ENCODE data around the gene ERCC8.
"Not testable (repeated sequence)": the region's sequence is repeated elsewhere in the genome, so short reads cannot be mapped to it uniquely, and the experiment has no call there.

The ERCC8 gene

DNA sequence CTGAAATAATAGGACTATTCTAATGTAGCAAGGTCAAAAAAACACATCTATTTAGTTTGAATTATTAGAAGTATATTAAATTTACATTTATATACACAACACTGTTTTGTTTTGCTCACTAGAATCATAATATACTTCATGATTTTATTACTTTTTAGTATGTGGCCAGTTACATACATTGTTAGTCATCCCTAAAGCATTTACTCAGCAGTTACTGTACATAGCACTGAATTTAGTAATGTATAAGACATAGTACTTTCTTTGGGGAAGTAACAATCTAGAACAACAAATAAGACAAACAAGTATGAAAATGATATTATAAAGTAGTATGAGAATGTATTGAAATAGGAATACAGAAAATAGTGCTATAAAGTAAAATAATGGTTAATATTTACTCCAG is 28.2 kb downstream of the ERCC8 start:
- no peak for DNase-seq (ENCODE audit: low spot score)

DNA sequence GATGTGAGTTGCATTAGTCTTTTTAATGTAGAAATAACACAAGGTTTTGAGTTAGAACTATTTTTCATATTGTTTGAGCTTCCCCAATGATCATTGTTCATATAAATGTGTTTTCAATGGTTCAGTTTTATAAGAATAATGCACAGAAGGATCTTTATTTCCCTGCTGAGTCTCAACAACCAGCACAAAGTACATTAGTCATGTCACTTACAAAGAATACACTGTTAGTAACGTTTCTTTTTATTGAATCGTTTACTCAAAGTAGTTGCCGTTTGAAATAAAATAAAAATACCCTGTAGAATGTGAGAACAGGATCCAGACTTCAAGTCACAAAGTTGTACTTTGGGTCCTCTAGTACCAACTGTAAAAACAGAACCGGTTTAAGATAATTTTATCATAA is 41.5 kb downstream of the ERCC8 start:
- DNase-seq (ENCODE audit: low spot score) = no peak

DNA sequence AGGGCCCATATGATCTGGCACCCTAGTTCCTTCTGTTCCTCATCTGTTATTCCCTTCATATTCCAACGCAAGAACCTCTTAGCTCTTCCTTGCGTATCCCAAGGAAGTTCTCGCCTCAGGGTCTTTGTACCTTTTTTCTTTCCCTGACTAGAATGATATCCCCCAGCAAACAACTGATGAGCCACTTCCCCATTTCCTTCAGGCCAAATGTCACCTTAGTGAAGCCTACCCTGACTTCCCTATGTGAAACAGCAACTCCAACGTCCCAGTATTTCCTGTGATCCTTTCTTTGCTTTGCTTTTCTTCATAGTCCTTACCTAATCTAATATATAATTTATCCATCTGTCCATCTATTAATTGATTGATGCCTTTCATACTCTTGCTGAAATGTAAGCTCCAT is 47.9 kb downstream of the ERCC8 start:
- DNase-seq (ENCODE audit: low spot score) = no peak

DNA sequence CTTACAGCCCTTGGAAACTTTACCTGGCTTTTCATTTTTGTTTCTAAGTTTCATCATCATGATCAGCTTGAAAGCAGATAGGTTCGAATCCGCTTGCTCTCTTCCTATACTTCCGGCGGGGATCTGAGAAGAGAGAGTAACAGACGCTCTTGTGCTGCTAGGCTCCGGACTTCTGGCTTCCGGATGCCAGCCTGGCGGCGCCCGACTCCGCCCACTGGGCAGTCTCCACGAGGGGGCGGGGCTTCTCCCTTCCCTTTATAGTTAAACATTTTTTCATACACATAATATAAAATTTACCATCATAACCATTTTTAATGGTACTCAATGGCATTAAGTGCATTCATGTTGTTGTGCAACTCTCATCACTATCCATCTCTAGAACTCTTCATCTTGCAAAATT is 51.3 kb downstream of the ERCC8 start:
- DNase-seq (ENCODE audit: low spot score) = no peak

DNA sequence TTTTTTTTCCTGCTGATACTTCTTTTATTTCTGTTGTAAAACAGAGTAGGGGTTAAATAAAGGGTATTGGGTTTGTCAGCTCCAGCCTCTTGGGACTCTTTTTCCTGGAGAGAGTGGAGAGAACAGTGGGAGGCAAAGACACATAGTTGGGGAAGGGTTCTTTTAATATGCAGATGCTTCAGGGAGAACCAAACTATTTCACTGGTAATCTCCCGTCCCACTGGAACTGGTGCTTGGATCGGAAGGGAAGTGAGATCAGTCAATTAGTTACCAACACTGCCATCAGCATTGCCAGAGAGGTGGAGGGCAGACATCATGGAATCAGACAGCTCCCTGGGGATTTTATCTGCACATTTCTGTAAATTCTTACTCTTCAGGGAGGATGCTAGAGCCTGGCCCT is 53.2 kb downstream of the ERCC8 start:
- no peak for DNase-seq (ENCODE audit: low spot score)

DNA sequence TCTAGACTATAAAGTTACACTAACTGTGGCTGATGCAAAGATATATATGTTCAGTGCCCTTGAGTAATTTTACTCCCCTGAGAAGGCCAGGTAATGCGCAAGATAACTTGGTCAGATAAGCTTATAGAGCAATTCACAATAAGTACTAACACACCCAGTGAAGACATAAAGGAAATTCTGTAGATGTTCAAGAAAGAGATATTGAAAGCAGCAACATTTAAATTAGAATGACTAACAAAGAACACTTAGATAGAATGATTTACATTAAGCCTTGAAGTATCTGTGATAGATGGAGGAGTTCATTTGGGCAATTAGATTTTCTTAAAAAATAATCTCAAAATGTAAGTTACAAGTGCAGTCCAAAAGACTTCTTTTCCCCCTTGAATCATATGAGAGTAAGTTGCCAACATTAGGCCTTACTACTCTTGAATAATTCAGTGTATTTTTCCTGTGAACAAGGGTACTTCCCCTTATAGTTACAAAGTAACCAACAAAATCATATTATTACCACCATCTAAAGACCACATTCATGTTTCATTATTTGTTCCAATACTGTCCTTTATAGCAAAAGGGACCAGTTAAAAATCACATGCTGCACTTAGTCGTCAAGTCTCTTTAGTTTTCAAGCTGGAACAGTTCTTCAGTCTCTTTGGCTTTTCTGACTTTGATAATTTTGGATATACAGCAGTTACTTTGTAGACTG is 56.4 kb downstream of the ERCC8 start:
- DNase-seq (ENCODE audit: low spot score) = no peak

DNA sequence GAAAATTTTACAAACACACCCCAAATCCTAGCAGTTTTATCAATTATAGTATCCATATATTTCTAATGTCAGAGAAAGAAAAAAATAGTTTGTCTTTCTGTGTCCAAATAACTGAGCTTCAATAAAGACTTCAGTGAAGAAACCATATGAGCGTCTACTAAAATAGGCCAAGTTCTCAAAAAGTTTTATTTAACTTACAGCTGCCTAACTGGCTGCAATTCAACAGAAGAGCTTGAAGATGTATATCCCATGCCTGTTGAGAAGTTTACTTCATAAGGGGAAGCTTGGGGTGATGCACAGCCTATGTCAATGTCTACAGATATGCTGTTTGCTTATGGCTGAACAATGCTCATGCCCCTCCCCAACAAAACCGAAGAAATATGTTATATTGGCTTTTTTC is 57.1 kb downstream of the ERCC8 start:
- DNase-seq (ENCODE audit: low spot score) = no peak

DNA sequence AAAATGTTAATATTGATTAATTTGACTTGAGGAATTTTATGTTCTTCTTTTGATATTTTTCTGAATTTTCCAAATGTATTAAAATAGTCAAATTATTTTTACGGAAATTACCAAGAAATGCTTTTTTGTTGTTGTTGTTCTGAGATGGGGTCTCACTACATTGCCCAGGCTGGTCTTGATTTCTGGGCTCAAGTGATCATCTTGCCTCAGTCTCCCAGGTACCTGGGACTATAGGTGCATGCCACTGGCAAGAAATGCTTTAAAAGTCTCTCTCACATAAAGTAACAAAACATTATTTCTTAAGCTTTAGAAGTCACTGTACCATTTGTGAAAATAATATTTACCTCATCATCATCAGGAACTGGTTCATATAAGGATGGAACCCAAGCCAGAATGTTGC is 57.8 kb downstream of the ERCC8 start:
- no peak for DNase-seq (ENCODE audit: low spot score)

DNA sequence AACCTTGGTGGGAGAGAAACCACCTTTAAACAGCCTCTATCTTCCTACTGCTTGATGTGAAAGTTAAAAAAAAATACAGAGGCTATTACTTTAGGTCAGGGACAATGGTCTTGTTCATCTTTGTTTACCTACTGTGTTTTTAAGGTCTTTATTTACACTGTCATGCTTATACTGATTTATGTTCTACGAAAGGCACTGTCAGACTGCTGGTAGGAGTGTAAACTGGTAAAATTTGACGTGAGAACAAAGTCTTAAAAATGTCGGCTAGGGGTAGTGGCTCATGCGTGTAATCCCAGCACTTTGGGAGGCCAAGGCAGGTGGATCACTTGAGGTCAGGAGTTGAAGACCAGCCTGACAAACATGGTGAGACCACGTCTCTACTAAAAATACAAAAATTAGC is 58.7 kb downstream of the ERCC8 start:
- DNase-seq (ENCODE audit: low spot score) = no peak

DNA sequence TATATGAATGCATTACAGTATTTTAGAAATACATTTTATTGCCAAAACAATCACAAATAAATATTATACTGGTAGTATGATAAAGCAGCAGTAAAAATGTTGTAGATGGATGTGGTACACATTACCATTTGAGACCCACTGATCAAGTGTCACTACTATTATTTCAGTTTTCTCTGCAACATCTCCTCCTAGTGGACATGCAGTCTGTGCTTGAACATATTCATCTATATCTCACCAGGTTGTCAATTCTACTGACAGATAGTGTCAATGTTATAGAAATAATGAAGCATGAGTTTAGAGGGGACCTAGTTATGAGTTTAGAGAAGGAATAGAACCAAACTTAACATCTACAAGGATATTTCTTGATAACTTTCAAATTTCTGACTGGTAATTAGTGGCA is 61.6 kb downstream of the ERCC8 start:
- peak; percentile 16 for DNase-seq (ENCODE audit: low spot score)

DNA sequence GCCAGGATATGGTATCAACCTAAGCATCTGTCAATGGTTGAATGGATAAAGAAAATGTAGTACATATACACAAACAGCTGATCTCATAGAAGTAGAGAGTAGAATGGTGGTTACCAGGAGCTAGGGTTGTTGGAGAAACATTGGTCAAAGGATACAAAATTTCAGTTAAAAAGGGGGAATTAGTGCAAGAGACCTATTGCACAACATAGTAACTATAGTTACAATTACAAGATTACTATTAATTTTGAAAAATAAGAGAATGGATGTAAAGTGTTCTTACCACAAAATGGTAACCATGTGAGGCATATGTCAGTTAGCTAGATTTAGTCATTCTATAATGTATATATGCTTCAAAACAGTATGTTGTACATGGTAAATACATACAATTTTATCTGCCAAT is 72.0 kb downstream of the ERCC8 start:
- DNase-seq (ENCODE audit: low spot score) = no peak

DNA sequence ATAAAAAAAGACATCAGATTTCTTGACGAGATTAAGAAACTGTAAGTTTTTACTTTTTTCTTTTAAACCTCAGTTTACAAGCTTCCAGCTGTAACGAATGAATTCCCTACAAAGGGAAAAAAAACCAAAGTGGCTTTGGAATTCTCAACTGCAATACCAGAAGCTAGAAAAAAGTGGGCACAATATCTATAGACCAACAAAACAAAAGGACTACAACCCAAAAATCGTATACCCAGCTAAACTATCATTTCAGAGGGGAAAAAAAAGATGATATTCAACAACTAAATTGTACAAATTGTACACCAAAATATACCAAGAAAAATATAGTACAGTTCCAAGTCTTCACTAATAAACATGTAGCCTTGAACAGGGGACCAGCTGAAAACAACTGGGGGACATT is 74.0 kb downstream of the ERCC8 start:
- no peak for DNase-seq (ENCODE audit: low spot score)

DNA sequence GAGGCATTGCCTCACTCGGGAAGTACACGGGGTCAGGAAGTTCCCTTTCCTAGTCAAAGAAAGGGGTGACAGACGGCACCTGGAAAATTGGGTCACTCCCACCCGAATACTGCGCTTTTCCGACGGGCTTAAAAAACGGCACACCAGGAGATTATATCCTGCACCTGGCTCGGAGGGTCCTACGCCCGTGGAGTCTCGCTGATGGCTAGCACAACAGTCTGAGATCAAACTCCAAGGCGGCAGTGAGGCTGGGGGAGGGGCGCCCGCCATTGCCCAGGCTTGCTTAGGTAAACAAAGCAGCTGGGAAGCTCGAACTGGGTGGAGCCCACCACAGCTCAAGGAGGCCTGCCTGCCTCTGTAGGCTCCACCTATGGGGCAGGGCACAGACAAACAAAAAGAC is 84.3 kb downstream of the ERCC8 start:
- DNase-seq (ENCODE audit: low spot score) = not testable (repeated sequence)

DNA sequence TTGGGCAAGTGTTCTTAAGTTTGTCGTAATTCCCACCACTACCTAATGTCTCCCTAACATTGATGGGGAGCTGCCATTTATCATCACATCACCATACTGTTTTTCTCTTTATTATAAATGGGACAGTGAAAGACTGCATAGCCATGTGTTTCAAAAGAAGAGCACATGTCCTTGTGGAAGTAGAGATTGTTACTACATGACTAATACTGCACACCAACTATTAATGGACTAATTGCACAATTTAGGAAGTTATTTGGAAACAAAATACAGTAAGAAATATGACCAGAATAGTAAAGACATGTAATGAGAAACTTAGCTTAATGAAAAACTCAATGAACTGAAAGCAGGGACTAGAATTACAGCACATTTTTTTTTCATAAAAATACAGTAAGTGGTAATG is 88.8 kb downstream of the ERCC8 start:
- DNase-seq (ENCODE audit: low spot score) = no peak

DNA sequence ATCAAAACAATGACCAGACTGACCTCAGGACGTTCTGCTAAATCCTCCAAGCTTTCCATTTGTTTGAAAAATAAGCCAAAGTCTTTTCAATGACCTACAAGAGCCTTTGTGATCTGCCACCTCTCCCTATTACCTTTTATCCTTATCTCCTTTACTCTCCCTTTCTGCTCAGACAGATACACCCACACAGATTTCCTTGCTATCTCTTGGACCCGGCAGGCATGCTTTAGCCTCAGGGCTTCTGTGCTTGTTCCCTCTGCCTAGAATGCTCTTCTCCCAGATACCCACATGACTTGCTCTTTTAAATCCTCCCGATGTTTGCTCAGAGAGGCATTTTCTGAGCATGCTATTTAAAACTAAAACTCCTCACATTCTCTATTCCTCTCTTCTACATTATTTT is 91.9 kb downstream of the ERCC8 start:
- DNase-seq (ENCODE audit: low spot score) = no peak

DNA sequence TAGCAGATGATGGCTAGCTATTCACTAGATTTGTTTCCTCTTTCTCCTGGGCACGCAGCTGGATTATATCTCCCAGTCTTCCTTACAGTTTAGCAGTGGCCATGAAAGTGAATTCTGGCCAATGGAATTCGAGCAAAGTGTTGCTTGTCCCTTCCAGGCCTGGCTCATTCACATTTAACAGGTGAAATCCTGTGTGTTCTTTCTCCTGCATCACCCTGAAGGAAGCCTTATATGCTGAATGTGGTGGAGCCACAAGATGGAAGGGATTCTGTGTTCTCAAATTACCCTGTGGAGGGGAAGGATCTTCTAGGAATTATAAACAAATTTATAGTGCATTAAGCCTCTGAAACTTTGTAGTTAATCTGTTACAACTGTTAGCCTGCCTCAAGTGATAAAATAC is 92.6 kb downstream of the ERCC8 start:
- DNase-seq (ENCODE audit: low spot score) = no peak

DNA sequence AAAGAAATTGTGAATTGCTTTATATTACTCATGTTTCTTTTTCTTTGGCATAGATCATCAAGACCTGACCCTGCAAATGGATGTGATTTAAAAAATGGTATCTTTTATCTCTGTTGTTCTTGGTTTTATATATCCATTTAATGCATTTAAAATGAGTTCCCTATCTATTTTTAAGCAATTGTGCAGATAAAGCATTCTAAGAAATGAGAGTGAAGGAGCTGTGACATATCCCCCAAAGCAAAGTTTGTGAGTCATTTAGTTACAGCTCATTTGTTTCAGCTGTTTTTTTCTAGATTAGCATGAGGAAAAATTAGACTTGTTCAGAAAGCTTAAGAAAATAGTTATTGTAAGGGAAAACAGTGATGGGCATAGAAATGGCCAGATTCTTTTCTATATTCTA is 93.2 kb downstream of the ERCC8 start:
- DNase-seq (ENCODE audit: low spot score) = no peak

DNA sequence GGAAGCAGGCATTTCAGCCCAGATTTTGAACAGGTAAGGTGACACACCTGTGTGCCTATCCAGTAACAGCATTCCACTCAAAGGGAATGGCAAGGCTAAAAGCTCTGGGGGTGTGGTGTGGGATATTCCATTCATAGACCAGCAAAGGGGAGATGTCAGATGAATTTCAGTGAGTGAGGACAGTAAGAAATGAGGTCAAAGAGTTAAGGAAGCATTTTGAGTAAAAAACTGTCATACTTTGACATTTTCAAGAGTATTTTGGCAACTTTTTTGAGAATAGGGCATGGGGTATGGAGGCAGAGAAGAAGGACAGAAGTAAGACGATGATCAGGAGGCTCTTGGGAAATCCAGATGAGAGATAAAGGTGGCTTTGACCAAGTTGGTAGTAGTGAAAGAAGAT is 98.6 kb downstream of the ERCC8 start:
- no peak for DNase-seq (ENCODE audit: low spot score)

DNA sequence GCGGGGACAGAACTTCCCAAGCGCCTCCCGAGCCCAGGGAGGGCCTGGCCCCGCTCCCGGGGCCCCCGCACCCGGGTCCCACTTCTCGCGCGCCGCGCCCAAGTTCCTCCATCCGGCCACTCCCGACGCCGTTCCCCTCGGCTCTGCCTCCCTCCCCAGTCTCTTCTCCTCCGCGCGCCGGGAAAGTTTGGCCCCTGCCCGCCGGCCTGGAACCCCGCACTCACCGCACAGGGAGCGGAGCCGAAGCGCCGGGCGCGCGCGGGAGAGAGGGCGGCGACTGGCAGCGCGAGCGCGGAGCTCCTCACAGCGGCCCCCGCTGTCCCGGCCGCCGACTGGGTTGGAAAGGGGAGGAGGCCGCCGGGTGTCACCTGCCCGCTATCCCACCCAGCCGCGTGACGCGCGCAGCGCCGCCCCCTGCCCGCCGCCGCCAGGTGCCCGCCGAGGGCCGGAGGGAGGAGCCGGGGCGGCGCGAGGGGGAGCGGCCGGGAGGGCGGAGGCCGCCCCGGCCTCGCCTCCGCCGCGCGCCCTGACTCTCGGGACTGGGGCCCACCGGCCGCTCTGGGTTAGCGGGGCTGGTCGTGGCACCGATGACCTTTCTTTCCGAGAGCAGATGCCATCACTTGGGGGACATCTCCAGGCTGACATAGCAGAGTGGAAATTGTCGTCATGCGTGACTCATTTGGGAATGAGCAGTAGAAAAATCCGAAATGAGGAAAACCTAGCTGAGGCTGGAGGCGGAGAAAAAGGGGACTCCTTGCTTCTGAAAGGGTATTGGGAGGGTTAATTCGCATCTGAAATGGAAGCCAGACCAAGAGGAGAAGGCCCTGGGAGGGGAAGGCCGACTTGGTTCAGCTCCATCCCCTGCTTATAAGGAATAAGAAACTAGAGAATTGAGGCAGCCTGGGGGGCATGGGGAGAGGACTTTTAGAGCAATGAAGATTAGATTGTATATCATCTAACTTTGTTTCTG is 100.6 kb downstream of the ERCC8 start, which contains the start of gene ELOVL7:
Gene ELOVL7 (minus strand): TSS at position 334 of the 970 bp plus-strand sequence. CDS start 56,872 bp downstream, outside the sequence.
- DNase-seq (ENCODE audit: low spot score) = peak; percentile 81

DNA sequence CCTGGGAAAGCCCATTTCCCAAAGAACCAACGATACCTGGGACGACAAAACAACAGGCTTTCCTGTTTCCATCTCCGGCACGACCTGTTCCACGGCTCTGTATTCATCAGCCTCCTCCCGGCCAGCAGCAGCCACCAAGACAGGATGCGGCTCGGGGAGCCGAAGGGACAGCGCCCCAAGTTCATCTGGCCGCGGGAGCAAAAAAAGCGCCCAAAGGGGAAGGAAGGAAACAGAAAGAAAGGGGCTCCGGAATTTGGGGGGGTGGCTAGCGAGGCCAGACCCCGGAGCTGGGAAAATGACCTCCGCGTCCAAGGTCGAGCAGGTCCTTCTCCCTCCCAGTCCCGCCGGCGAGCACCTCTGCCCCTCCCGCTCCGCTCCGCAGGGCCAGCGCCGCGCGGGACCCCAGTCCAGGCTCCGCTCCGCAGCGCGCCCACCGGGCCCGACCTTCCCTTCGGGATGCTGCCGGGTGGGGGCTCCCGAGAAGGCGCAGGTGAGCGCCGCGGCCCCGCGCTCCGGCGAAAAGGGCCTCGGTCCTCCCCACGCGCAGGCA is 101.4 kb downstream of the ERCC8 start:
- peak; percentile 43 for DNase-seq (ENCODE audit: low spot score)

DNA sequence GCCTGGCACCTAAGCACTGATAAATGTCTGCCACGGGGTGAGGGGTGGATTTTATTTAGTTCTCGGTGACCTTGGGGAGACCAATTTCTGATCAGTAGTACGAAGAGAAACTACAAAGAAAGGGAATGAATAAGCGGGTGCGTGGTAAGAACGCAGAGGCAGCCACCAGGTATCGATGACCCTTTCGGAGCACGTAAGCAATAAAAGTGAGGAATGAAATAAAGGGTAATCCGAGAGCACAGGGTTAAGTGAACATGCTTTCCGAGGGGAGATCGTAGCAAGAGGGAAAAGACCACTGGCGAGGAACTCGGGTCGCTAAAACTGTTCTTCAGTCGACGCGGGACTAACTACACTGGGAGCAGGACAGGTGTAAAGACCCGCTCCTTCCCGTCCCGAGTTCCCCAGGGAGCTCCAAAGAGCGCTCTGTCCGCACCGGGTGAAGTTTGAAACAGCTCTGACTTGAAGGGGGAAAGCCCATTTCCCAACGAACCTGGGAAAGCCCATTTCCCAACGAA is 101.9 kb downstream of the ERCC8 start:
- peak; percentile 33 for DNase-seq (ENCODE audit: low spot score)

DNA sequence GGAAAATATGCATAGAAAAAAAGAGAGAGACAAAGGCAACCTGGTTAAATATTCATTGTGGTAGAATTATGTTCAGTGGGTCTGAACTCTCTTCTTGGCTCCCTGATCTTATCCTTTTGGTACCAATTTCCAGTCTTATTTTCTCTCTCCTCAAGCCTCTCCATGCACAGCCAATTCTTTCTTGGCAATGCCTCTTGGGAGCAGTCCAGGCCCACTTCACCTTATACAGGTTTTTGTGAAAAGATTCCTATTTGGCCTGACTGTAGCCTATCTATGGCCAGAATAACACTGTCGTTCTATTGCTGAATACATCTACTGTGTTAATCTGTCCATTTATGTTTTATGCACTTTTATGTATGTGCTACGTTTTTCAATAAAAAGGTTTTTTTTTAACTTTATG is 103.5 kb downstream of the ERCC8 start:
- no peak for DNase-seq (ENCODE audit: low spot score)

DNA sequence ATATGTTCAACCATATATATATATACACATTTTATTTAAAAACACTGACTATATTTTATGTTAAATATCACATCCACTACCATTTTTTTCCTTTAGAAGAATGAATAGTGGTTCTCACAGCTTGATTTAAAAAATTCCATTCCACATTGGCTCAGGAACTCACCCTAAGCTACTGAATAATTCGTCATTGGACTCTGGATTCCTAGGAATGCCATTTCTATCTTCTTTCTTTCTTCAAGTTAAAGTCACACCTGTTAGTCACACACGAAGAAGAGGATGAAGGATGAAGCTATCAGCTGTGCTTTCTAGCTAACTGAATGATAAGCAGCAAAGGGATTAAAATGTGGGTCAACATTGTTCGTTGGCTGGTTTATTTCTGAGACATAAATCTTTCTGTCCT is 108.7 kb downstream of the ERCC8 start:
- no peak for DNase-seq (ENCODE audit: low spot score)
